H9 (cell line): ENCODE results near the gene TSPYL6. TPM values are rescaled to one million over a fixed set of nuclear protein-coding genes. Genes with fewer than 3 reads are reported as not detected.

ENCODE experiments used
- DNase-seq: peaks from one replicate; pipeline ENCODE4 v3.0.0-alpha.2; 2017
- H2AFZ ChIP-seq: one replicate; pipeline ENCODE4 v1.6.1; 2013; ENCODE audit warnings: mild to moderate bottlenecking, low read length, control low read depth, moderate library complexity
- H2AK5ac ChIP-seq: 2 replicates; pipeline ENCODE4 v1.6.1; 2013; ENCODE audit warnings: low read length, control low read depth, mixed read lengths; ENCODE audit not compliant: insufficient read length
- H2BK120ac ChIP-seq: one replicate; pipeline ENCODE4 v1.6.1; 2013; ENCODE audit warnings: low read depth, mild to moderate bottlenecking, low read length, control low read depth, inconsistent platforms; ENCODE audit not compliant: poor library complexity, severe bottlenecking
- H2BK12ac ChIP-seq: 2 replicates; pipeline ENCODE4 v1.6.1; 2013; ENCODE audit warnings: low read length, control low read depth, mixed read lengths, low read depth; ENCODE audit not compliant: insufficient read length
- H2BK15ac ChIP-seq: 2 replicates; pipeline ENCODE4 v1.6.1; 2013; ENCODE audit warnings: low read depth, low read length, control low read depth
- H2BK20ac ChIP-seq: one replicate; pipeline ENCODE4 v1.6.1; 2013; ENCODE audit warnings: low read depth, mild to moderate bottlenecking, low read length, control low read depth, inconsistent platforms; ENCODE audit not compliant: poor library complexity, severe bottlenecking
- H2BK5ac ChIP-seq: 2 replicates; pipeline ENCODE4 v1.6.1; 2013; ENCODE audit warnings: low read length, control low read depth, mixed read lengths; ENCODE audit not compliant: insufficient read length
- H3K14ac ChIP-seq: 2 replicates; pipeline ENCODE4 v1.6.1; 2013; ENCODE audit warnings: low read length, control low read depth; ENCODE audit not compliant: insufficient read depth
- H3K18ac ChIP-seq: 2 replicates; pipeline ENCODE4 v1.6.1; 2013; ENCODE audit warnings: low read depth, mild to moderate bottlenecking, mixed read lengths, low read length, control low read depth; ENCODE audit not compliant: insufficient read length
- H3K23ac ChIP-seq: 2 replicates; pipeline ENCODE4 v1.6.1; 2013; ENCODE audit warnings: low read length, control low read depth, mixed read lengths, low read depth; ENCODE audit not compliant: insufficient read length
- H3K23me2 ChIP-seq: 2 replicates; pipeline ENCODE4 v1.6.1; 2013; ENCODE audit warnings: low read depth, mild to moderate bottlenecking, mixed read lengths, low read length, control low read depth; ENCODE audit not compliant: insufficient read length, poor library complexity, severe bottlenecking
- H3K27ac ChIP-seq: 2 replicates; pipeline ENCODE4 v1.5.1; 2013; ENCODE audit warnings: low read length, control low read depth, mixed read lengths, low read depth; ENCODE audit not compliant: insufficient read length
- H3K27me3 ChIP-seq: 2 replicates; pipeline ENCODE4 v1.6.1; 2013; ENCODE audit warnings: low read length, control low read depth, inconsistent platforms; ENCODE audit not compliant: insufficient read depth
- H3K4ac ChIP-seq: 2 replicates; pipeline ENCODE4 v1.6.1; 2013; ENCODE audit warnings: low read depth, mild to moderate bottlenecking, control low read depth, inconsistent platforms, low read length, moderate library complexity
- H3K4me1 ChIP-seq: 2 replicates; pipeline ENCODE4 v1.6.1; 2013; ENCODE audit warnings: low read length, control low read depth, inconsistent platforms; ENCODE audit not compliant: insufficient read depth
- H3K4me2 ChIP-seq: 2 replicates; pipeline ENCODE4 v1.6.1; 2013; ENCODE audit warnings: low read length, control low read depth, mixed read lengths; ENCODE audit not compliant: insufficient read length, insufficient read depth
- H3K56ac ChIP-seq: 2 replicates; pipeline ENCODE4 v1.6.1; 2013; ENCODE audit warnings: low read depth, mild to moderate bottlenecking, mixed read lengths, low read length, control low read depth; ENCODE audit not compliant: insufficient read length
- H3K79me1 ChIP-seq: 2 replicates; pipeline ENCODE4 v1.6.1; 2013; ENCODE audit warnings: low read depth, mild to moderate bottlenecking, moderate library complexity, low read length, control low read depth, inconsistent platforms; ENCODE audit not compliant: insufficient read depth, poor library complexity, severe bottlenecking
- H3K79me2 ChIP-seq: 2 replicates; pipeline ENCODE4 v1.6.1; 2013; ENCODE audit warnings: low read length, control low read depth, inconsistent platforms; ENCODE audit not compliant: insufficient read depth
- H3K9ac ChIP-seq: 2 replicates; pipeline ENCODE4 v1.6.1; 2013; ENCODE audit warnings: low read length, control low read depth, mixed read lengths; ENCODE audit not compliant: insufficient read length; ENCODE audit errors: extremely low read depth
- H3K9me3 ChIP-seq: one replicate; pipeline ENCODE4 v1.6.1; 2013; ENCODE audit warnings: low read depth, low read length, inconsistent platforms; ENCODE audit not compliant: control insufficient read depth
- H3T11ph ChIP-seq: one replicate; pipeline ENCODE4 v1.6.1; 2013; ENCODE audit warnings: mild to moderate bottlenecking, low read length, control low read depth, inconsistent platforms
- H4K20me1 ChIP-seq: one replicate; pipeline ENCODE4 v1.6.1; 2013; ENCODE audit not compliant: control insufficient read depth, insufficient read length, insufficient read depth
- H4K5ac ChIP-seq: 2 replicates; pipeline ENCODE4 v1.6.1; 2013; ENCODE audit warnings: low read depth, mild to moderate bottlenecking, mixed read lengths, low read length, control low read depth; ENCODE audit not compliant: insufficient read length
- H4K8ac ChIP-seq: replicated peaks from 2 replicates; pipeline ENCODE4 v1.6.1; 2013; ENCODE audit warnings: low read length, control low read depth, mixed read lengths, low read depth; ENCODE audit not compliant: insufficient read length
- H4K91ac ChIP-seq: 2 replicates; pipeline ENCODE4 v1.6.1; 2013; ENCODE audit warnings: low read depth, mild to moderate bottlenecking, moderate library complexity, mixed read lengths, low read length, control low read depth; ENCODE audit not compliant: insufficient read length
- H3K27ac Mint-ChIP-seq, 3 experiments: 2 replicates in 2 of 3; 3 replicates in 1 of 3; pipeline ENCODE4 v1.8.0; 2020 to 2021; ENCODE audit warnings: mixed read lengths in 3 of 3, mild to moderate bottlenecking in 1 of 3, moderate library complexity in 1 of 3
- H3K27me3 Mint-ChIP-seq: 2 replicates; pipeline ENCODE4 v1.8.0; 2021; ENCODE audit warnings: low read depth, mild to moderate bottlenecking, moderate library complexity, mixed read lengths
- H3K36me3 Mint-ChIP-seq, 3 experiments: 2 replicates in 2 of 3; 3 replicates in 1 of 3; pipeline ENCODE4 v1.8.0; 2020 to 2021; ENCODE audit warnings: low read depth in 3 of 3, mixed read lengths in 3 of 3; ENCODE audit not compliant: insufficient read depth in 1 of 3
- H3K4me1 Mint-ChIP-seq, 2 experiments: 2 replicates each; pipeline ENCODE4 v1.8.0; 2020; ENCODE audit warnings: mixed read lengths in 2 of 2
- H3K4me3 Mint-ChIP-seq, 2 experiments: 2 replicates in 1 of 2; 3 replicates in 1 of 2; pipeline ENCODE4 v1.8.0; 2020 to 2021; ENCODE audit warnings: mild to moderate bottlenecking in 2 of 2, mixed read lengths in 2 of 2, moderate library complexity in 1 of 2
- H3K9me3 Mint-ChIP-seq, 2 experiments: 2 replicates in 1 of 2; 3 replicates in 1 of 2; pipeline ENCODE4 v1.8.0; 2020; ENCODE audit warnings: mild to moderate bottlenecking in 2 of 2, mixed read lengths in 2 of 2, moderate library complexity in 1 of 2
- WGBS: extraction: QIAGEN DNeasy Blood & Tissue Kit; methylation state at CpG from one replicate; pipeline ENCODE4 v1.1.7; 2013; ENCODE audit warnings: missing lambda C conversion rate, low lambda C conversion rate, mixed read lengths; ENCODE audit not compliant: insufficient read length; ENCODE audit errors: extremely low coverage; 5-methylcytosine and 5-hydroxymethylcytosine counted together
- total RNA-seq: library from RNA; stranded (reverse); gene quantifications from 2 replicates; pipeline ENCODE4 v1.2.1, GENCODE V29; 2021
- TF ChIP-seq, protein P1 (sequence below): fragments of 200-600 bp; sonication (generic); conservative IDR thresholded peaks from 3 replicates; pipeline ENCODE4 v1.8.0; 2021; ENCODE audit warnings: antibody characterized with exemption, mild to moderate bottlenecking

Gene TSPYL6
- total RNA-seq, 1 experiment from 2014 or later, result not detected

DNA sequence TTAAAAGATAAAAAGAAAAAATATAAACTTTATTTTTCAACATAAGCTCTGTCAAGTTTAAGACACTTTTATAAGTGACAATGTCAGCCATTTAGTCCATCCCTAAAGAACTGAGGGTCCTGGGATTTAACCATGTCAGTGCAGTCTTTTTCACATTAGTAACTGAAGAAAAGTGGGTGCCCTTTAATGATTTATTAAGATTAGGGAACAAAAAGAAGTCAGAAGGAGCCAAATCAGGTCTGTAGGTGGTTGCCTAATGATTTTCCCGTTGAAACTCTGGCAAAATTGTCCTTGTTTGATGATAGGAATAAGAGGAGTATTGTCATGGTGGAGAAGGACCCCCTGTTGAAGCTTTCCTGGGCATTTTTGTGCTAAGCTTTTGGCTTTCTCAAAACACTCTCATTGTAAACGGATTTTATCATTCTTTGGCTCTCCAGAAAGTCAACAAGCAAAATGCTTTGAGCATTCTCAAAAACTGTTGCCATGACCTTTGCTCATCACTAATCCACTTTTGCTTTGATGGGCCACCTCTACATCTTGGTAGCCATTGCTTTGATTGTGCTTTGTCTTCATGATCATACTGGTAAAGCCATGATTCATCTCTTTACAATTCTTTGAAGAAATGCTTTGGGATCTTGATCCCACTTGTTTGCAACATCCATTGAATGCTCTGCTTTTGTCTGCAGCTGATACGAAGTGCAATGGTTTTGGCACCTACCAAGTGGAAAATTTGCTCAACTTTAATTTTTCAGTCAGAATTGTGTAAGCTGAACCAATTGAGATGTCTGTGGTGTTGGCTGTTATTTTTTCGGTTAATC, 22.0 kb downstream of the TSPYL6 start:
- no peak overlapping the region for H2BK5ac ChIP-seq
- no peaks in the 10 kb centered on the region for H3K23me2 ChIP-seq
- H3K9me3 ChIP-seq, result no peaks in the 10 kb centered on the region
- Mint-ChIP-seq H3K36me3 (peaks cover 0 to 4% (median 2%) of the 10 kb centered on the region in 3 experiments; a peak in 3 of 7 replicates), H3K9me3 (peaks cover 3 to 7% of the 10 kb centered on the region in 2 experiments; a peak in 4 of 5 replicates), H3K27me3 (no peaks in the 10 kb centered on the region; the same call in 1 of the 2 replicates), H3K4me3 (no peak overlapping the region), H3K4me1 (peaks cover 5 to 8% of the 10 kb centered on the region in 2 experiments; a peak in 3 of 4 replicates), H3K27ac (no peak overlapping the region)
- H4K91ac ChIP-seq, result no peak overlapping the region
- H3K79me2 ChIP-seq, result no peaks in the 10 kb centered on the region
- WGBS, result no CpG with 5 or more reads among the region's 4 CpGs
- H3K4me1 ChIP-seq, result no peaks in the 10 kb centered on the region
- no peaks in the 10 kb centered on the region for H4K20me1 ChIP-seq
- H3K27ac ChIP-seq, result no peak overlapping the region
- no peak overlapping the region for H3T11ph ChIP-seq
- H3K9ac ChIP-seq, result no peak overlapping the region
- H3K14ac ChIP-seq, result no peak overlapping the region
- H3K18ac ChIP-seq, result no peak overlapping the region
- no peak overlapping the region for H2BK12ac ChIP-seq
- no peak overlapping the region for H2AK5ac ChIP-seq
- no peak overlapping the region for H3K23ac ChIP-seq
- H2BK15ac ChIP-seq, result no peak overlapping the region
- H3K4ac ChIP-seq, result no peak overlapping the region
- H2AFZ ChIP-seq, result no peak overlapping the region
- H3K79me1 ChIP-seq, result no peaks in the 10 kb centered on the region
- no peak overlapping the region for H2BK120ac ChIP-seq
- TF ChIP-seq, protein P1, sequence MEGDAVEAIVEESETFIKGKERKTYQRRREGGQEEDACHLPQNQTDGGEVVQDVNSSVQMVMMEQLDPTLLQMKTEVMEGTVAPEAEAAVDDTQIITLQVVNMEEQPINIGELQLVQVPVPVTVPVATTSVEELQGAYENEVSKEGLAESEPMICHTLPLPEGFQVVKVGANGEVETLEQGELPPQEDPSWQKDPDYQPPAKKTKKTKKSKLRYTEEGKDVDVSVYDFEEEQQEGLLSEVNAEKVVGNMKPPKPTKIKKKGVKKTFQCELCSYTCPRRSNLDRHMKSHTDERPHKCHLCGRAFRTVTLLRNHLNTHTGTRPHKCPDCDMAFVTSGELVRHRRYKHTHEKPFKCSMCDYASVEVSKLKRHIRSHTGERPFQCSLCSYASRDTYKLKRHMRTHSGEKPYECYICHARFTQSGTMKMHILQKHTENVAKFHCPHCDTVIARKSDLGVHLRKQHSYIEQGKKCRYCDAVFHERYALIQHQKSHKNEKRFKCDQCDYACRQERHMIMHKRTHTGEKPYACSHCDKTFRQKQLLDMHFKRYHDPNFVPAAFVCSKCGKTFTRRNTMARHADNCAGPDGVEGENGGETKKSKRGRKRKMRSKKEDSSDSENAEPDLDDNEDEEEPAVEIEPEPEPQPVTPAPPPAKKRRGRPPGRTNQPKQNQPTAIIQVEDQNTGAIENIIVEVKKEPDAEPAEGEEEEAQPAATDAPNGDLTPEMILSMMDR, result no peak
- no peak overlapping the region for H3K56ac ChIP-seq
- no peak overlapping the region for H3K4me2 ChIP-seq
- no peak overlapping the region for H4K8ac ChIP-seq
- H2BK20ac ChIP-seq, result no peak overlapping the region
- no peak overlapping the region for H4K5ac ChIP-seq
- H3K27me3 ChIP-seq, result no peaks in the 10 kb centered on the region; the same call in 1 of the 2 replicates
- no peak for DNase-seq
